PC-9 (cell line): ENCODE results near the gene MCC. TPM values are rescaled to one million over a fixed set of nuclear protein-coding genes. Genes with fewer than 3 reads are reported as not detected.

ENCODE experiments used
- BruUV-seq: library from RNA; stranded (reverse); fragments of 400-500 nt; replicated peaks from 2 replicates; lab custom pipeline; 2021; lab: Mats Ljungman, UMichigan
- CTCF ChIA-PET: fragments of 300-600 bp; sonication (Branson Sonifier 250); formaldehyde crosslinking; loops from one replicate; lab custom pipeline; 2022; ENCODE audit warnings: antibody characterized with exemption; lab: Charles Lee
- POLR2A ChIA-PET: fragments of 300-600 bp; sonication (Branson Sonifier 250); formaldehyde crosslinking; loops from one replicate; lab custom pipeline; 2022; ENCODE audit warnings: antibody characterized with exemption; ENCODE audit not compliant: unreplicated experiment; lab: Charles Lee
- DNase-seq, 2 experiments: peaks; one replicate each; pipeline versions ENCODE4 v3.0.0 to v3.0.0-alpha.2; 2015 to 2022; ENCODE audit warnings: mixed read lengths in 1 of 2
- H2AFZ ChIP-seq: fragments of 200-600 bp; sonication (generic); 2 replicates; pipeline ENCODE4 v1.8.1; 2017; ENCODE audit warnings: antibody characterized with exemption
- H3F3A ChIP-seq: fragments of 200-600 bp; sonication (generic); 2 replicates; pipeline ENCODE4 v1.8.1; 2017; ENCODE audit warnings: antibody characterized with exemption, mild to moderate bottlenecking, low read depth; ENCODE audit not compliant: insufficient read depth
- H3K27ac ChIP-seq: fragments of 200-600 bp; sonication (generic); 2 replicates; pipeline ENCODE4 v1.6.1; 2016; ENCODE audit warnings: mixed run types
- H3K27me3 ChIP-seq: fragments of 200-600 bp; sonication (generic); 2 replicates; pipeline ENCODE4 v1.6.1; 2016; ENCODE audit warnings: low read depth, mixed run types; ENCODE audit not compliant: insufficient read depth
- H3K36me3 ChIP-seq: fragments of 200-600 bp; sonication (generic); 2 replicates; pipeline ENCODE4 v1.6.1; 2016; ENCODE audit warnings: low read depth, mixed run types
- H3K4me1 ChIP-seq: fragments of 200-600 bp; sonication (generic); replicated peaks from 2 replicates; pipeline ENCODE4 v1.6.1; 2016; ENCODE audit warnings: mixed run types; ENCODE audit not compliant: insufficient read depth
- H3K4me2 ChIP-seq: fragments of 200-600 bp; sonication (generic); 2 replicates; pipeline ENCODE4 v1.6.1; 2017; ENCODE audit warnings: mixed run types
- H3K4me3 ChIP-seq: fragments of 200-600 bp; sonication (generic); 2 replicates; pipeline ENCODE4 v1.6.1; 2016; ENCODE audit warnings: mixed run types
- H3K79me2 ChIP-seq: fragments of 200-600 bp; sonication (generic); 2 replicates; pipeline ENCODE4 v1.6.1; 2017; ENCODE audit warnings: low read depth, mixed run types
- H3K9me2 ChIP-seq: fragments of 200-600 bp; sonication (generic); 2 replicates; pipeline ENCODE4 v1.8.1; 2017; ENCODE audit warnings: mild to moderate bottlenecking; ENCODE audit not compliant: insufficient read depth
- H3K9me3 ChIP-seq: fragments of 200-600 bp; sonication (generic); 2 replicates; pipeline ENCODE4 v1.8.1; 2016; ENCODE audit warnings: low read depth; ENCODE audit not compliant: insufficient read depth
- H4K20me1 ChIP-seq: fragments of 200-600 bp; sonication (generic); 2 replicates; pipeline ENCODE4 v1.8.1; 2017; ENCODE audit not compliant: insufficient read depth
- EZH2 ChIP-seq: fragments of 200-600 bp; sonication (generic); IDR thresholded peaks from 2 replicates; pipeline ENCODE4 v1.8.0; 2017; ENCODE audit warnings: antibody characterized with exemption, low read depth
- intact Hi-C: fragments of 100-400 bp; cut with micrococcal nuclease; formaldehyde crosslinking; loops from one replicate; pipeline ENCODE4 v1.10.0; 2022; ENCODE audit not compliant: unreplicated experiment
- total RNA-seq: library from RNA; stranded (reverse); gene quantifications from 2 replicates; pipeline ENCODE4 v1.2.3, GENCODE V29; 2021
- TF ChIP-seq, protein P1 (sequence below): fragments of 200-600 bp; sonication (generic); conservative IDR thresholded peaks from 2 replicates; pipeline ENCODE4 v1.6.1; 2017; ENCODE audit warnings: mixed run types, antibody characterized with exemption, mild to moderate bottlenecking, moderate library complexity

Gene MCC
- total RNA-seq, 1 experiment from 2014 or later = 2.5 TPM

- no peak overlapping the region for H3K27ac ChIP-seq
- no peak for DNase-seq
- H3K4me1 ChIP-seq = no peaks in the 10 kb centered on the region
- H2AFZ ChIP-seq = no peak overlapping the region
- H3K9me2 ChIP-seq = no peaks in the 10 kb centered on the region
- H3K4me3 ChIP-seq = no peak overlapping the region
- no peaks in the 10 kb centered on the region for H4K20me1 ChIP-seq
- no peak overlapping the region for H3K4me2 ChIP-seq
- no peaks in the 10 kb centered on the region for H3K79me2 ChIP-seq
- no TSS peak for BruUV-seq
- no peaks in the 10 kb centered on the region for H3F3A ChIP-seq
- intact Hi-C loops = no loop called here
- no peaks in the 10 kb centered on the region for H3K27me3 ChIP-seq
- TF ChIP-seq, protein P1, sequence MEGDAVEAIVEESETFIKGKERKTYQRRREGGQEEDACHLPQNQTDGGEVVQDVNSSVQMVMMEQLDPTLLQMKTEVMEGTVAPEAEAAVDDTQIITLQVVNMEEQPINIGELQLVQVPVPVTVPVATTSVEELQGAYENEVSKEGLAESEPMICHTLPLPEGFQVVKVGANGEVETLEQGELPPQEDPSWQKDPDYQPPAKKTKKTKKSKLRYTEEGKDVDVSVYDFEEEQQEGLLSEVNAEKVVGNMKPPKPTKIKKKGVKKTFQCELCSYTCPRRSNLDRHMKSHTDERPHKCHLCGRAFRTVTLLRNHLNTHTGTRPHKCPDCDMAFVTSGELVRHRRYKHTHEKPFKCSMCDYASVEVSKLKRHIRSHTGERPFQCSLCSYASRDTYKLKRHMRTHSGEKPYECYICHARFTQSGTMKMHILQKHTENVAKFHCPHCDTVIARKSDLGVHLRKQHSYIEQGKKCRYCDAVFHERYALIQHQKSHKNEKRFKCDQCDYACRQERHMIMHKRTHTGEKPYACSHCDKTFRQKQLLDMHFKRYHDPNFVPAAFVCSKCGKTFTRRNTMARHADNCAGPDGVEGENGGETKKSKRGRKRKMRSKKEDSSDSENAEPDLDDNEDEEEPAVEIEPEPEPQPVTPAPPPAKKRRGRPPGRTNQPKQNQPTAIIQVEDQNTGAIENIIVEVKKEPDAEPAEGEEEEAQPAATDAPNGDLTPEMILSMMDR = no peak
- TF ChIP-seq EZH2 = no peak
- H3K36me3 ChIP-seq = no peaks in the 10 kb centered on the region
- no peaks in the 10 kb centered on the region for H3K9me3 ChIP-seq
- ChIA-PET POLR2A (no interaction called here), CTCF (no interaction called here)
Measured at GRCh38 chr5:113054899-113055298, 433.4 kb downstream of the MCC start.

GRCh38 chr5:113053511-113053995 is 434.7 kb downstream of the MCC start:
- CTCF ChIA-PET = no interaction called here
- H3K9me3 ChIP-seq = no peaks in the 10 kb centered on the region
- H3K4me2 ChIP-seq = no peak overlapping the region
- TF ChIP-seq, protein P1 = no peak
- TF ChIP-seq EZH2 = no peak
- H3K27me3 ChIP-seq = no peaks in the 10 kb centered on the region
- intact Hi-C loops = no loop called here
- no TSS peak for BruUV-seq
- H3K36me3 ChIP-seq = no peaks in the 10 kb centered on the region
- no peaks in the 10 kb centered on the region for H3K9me2 ChIP-seq
- POLR2A ChIA-PET = no interaction called here
- H3F3A ChIP-seq = no peaks in the 10 kb centered on the region
- H3K4me3 ChIP-seq = no peak overlapping the region
- no peak overlapping the region for H3K27ac ChIP-seq
- no peaks in the 10 kb centered on the region for H4K20me1 ChIP-seq
- no peaks in the 10 kb centered on the region for H3K79me2 ChIP-seq
- no peak overlapping the region for H2AFZ ChIP-seq
- DNase-seq = peak in 1 of 2 experiments; percentile 10
- no peaks in the 10 kb centered on the region for H3K4me1 ChIP-seq

DNA sequence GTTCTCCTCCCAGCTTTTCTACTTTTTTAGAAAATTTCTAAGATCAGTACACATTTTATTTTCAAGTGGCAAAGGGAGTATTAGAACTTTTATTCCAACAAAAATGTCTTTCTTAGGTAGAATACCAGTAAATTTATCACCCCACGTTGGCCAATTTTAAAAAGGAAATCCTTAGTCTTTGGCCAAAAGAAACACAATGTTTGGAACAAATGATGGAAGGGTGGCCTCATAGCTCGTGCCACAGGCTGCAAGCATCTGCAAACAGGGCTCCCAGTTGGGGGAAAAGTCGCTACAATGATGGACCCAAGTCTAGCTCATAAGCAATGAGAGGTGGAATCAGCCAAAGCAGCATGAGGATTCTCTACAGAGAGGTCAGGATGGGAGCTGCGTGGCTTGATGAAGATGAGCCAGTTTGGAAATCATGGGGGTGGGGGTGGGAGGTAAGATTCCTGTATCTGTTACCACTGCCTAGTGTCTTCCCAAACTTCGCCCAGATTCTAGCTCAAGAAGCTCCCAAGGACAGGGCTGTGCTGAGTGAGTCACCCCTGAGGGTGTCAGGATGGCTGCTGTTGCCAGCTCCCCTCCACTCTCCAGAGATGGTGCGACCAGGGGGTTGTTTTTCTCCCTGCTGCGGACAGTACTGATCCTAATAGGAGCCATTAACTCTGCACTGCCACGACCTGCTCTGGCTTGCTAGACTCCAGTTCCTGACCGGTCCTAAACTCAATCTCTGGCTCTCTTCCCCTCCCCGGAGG is 436.0 kb downstream of the MCC start:
- TF ChIP-seq, protein P1 = no peak
- TF ChIP-seq EZH2 = no peak
- CTCF ChIA-PET = no interaction called here
- Histone ChIP-seq H3K4me1 (0 out of 2 replicates have a peak, but pooled peaks cover 4% of the 10 kb centered on the region), H3K27ac (no peak overlapping the region), H3K4me3 (no peak overlapping the region), H3K36me3 (no peaks in the 10 kb centered on the region), H2AFZ (no peak overlapping the region), H3F3A (no peaks in the 10 kb centered on the region), H3K9me2 (no peaks in the 10 kb centered on the region), H4K20me1 (no peaks in the 10 kb centered on the region), H3K4me2 (no peak overlapping the region), H3K9me3 (no peaks in the 10 kb centered on the region), H3K79me2 (no peaks in the 10 kb centered on the region), H3K27me3 (no peaks in the 10 kb centered on the region)
- intact Hi-C loops = no loop called here
- POLR2A ChIA-PET = no interaction called here
- DNase-seq = no peak
- no TSS peak for BruUV-seq
